Measurements from ENCODE around the gene DEPDC5.

The DEPDC5 gene

GRCh38 chr22:31726692-31727091 is 27.1 kb upstream of the DEPDC5 start:
- Mint-ChIP-seq H3K27ac (peak overlapping the region; percentile 29), H3K9me3 (peaks cover 3% of the 10 kb centered on the region), H3K36me3 (ENCODE audit: low read depth) (peaks cover 52% of the 10 kb centered on the region), H3K27me3 (ENCODE audit: low read depth, poor library complexity) (no peaks in the 10 kb centered on the region), H3K4me1 (no peaks in the 10 kb centered on the region), H3K4me3 (no peak overlapping the region)
- DNase-seq: no peak
- TF ChIP-seq, protein P1, sequence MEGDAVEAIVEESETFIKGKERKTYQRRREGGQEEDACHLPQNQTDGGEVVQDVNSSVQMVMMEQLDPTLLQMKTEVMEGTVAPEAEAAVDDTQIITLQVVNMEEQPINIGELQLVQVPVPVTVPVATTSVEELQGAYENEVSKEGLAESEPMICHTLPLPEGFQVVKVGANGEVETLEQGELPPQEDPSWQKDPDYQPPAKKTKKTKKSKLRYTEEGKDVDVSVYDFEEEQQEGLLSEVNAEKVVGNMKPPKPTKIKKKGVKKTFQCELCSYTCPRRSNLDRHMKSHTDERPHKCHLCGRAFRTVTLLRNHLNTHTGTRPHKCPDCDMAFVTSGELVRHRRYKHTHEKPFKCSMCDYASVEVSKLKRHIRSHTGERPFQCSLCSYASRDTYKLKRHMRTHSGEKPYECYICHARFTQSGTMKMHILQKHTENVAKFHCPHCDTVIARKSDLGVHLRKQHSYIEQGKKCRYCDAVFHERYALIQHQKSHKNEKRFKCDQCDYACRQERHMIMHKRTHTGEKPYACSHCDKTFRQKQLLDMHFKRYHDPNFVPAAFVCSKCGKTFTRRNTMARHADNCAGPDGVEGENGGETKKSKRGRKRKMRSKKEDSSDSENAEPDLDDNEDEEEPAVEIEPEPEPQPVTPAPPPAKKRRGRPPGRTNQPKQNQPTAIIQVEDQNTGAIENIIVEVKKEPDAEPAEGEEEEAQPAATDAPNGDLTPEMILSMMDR (IDR thresholded peaks at IDR 0.05): no peak

GRCh38 chr22:31728857-31729256 is 25.0 kb upstream of the DEPDC5 start:
- H3K27me3 Mint-ChIP-seq (ENCODE audit: low read depth, poor library complexity): no peaks in the 10 kb centered on the region
- H3K4me1 Mint-ChIP-seq: no peaks in the 10 kb centered on the region
- H3K4me3 Mint-ChIP-seq: no peak overlapping the region
- peaks cover 41% of the 10 kb centered on the region for H3K36me3 Mint-ChIP-seq (ENCODE audit: low read depth)
- TF ChIP-seq, protein P1 (IDR thresholded peaks at IDR 0.05): no peak
- H3K27ac Mint-ChIP-seq: no peak overlapping the region
- peaks cover 3% of the 10 kb centered on the region for H3K9me3 Mint-ChIP-seq
- DNase-seq: no peak

DNA sequence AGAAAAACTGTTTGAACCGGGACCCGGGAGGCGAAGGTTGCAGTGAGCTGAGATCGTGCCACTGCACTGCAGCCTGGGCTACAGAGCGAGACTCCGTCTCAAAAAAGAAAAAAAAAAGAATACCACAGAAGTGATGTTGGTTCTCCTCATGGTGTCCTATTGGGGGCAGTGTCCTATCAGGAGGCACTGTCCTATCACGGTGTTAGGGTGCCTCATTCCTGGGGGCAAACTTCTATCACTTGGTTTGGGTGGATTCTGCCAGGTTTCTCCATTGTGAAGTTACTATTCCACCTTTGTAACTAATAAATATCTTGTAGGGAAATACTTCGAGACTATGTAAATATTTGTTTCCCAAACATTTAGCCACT is 23.5 kb upstream of the DEPDC5 start:
- Mint-ChIP-seq H3K27ac (no peak overlapping the region), H3K36me3 (ENCODE audit: low read depth) (peaks cover 38% of the 10 kb centered on the region), H3K27me3 (ENCODE audit: low read depth, poor library complexity) (no peaks in the 10 kb centered on the region), H3K4me1 (no peaks in the 10 kb centered on the region), H3K9me3 (peaks cover under 1% of the 10 kb centered on the region), H3K4me3 (no peak overlapping the region)
- DNase-seq: no peak
- TF ChIP-seq, protein P1 (IDR thresholded peaks at IDR 0.05): no peak

GRCh38 chr22:31732089-31732829 is 21.6 kb upstream of the DEPDC5 start:
- H3K27ac Mint-ChIP-seq: no peak overlapping the region
- peaks cover 36% of the 10 kb centered on the region for H3K36me3 Mint-ChIP-seq (ENCODE audit: low read depth)
- no peak overlapping the region for H3K4me3 Mint-ChIP-seq
- DNase-seq: no peak
- H3K4me1 Mint-ChIP-seq: no peaks in the 10 kb centered on the region
- H3K27me3 Mint-ChIP-seq (ENCODE audit: low read depth, poor library complexity): no peaks in the 10 kb centered on the region
- H3K9me3 Mint-ChIP-seq: no peaks in the 10 kb centered on the region
- TF ChIP-seq, protein P1 (IDR thresholded peaks at IDR 0.05): no peak

DNA sequence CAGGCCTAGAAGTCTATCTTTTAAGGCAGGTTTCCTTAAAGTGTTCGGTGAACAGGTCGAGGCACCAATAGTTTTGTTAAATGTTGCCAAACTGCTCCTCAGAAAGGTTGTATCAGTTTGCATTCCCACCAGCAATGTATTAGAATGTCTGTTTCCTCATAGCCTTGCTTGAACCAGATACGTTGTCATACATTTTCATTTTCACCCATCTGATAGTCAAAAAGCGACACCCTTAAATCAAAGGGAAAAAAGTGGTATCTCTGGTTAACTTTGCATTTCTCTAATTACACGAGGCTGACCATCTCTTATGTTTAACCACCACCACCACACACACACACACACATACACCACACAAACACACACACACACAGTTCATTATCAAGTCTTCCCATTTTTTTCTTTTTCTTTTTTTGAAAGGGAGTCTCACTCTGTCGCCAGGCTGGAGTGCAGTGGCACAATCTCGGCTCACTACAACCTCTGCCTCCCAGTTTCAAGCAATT is 20.2 kb upstream of the DEPDC5 start:
- Mint-ChIP-seq H3K36me3 (ENCODE audit: low read depth) (peaks cover 49% of the 10 kb centered on the region), H3K27me3 (ENCODE audit: low read depth, poor library complexity) (no peaks in the 10 kb centered on the region), H3K9me3 (no peaks in the 10 kb centered on the region), H3K27ac (peak overlapping the region; percentile 10), H3K4me1 (peaks cover 5% of the 10 kb centered on the region), H3K4me3 (no peak overlapping the region)
- TF ChIP-seq, protein P1 (IDR thresholded peaks at IDR 0.05): no peak
- DNase-seq: no peak

DNA sequence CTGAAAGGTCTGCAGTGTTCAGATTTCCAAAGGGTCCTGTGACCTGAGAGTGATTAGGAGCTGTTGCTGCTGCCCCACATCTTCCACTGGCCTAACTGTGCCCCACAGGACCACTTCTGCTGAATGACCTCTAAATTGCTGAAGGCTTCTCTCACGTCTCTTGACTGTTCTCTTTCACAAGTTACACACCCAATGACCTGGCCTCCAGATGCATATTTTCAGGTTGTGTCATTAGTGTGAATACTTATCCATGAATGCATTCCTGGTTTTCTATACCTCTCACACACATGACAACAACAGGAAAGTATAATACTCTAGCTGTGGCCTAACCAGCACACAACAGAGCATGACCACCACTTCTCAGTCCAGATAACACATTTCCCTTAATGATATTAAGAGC is 19.3 kb upstream of the DEPDC5 start:
- Mint-ChIP-seq H3K36me3 (ENCODE audit: low read depth) (peaks cover 46% of the 10 kb centered on the region), H3K27ac (no peak overlapping the region), H3K4me1 (peaks cover 5% of the 10 kb centered on the region), H3K27me3 (ENCODE audit: low read depth, poor library complexity) (no peaks in the 10 kb centered on the region), H3K4me3 (no peak overlapping the region), H3K9me3 (no peaks in the 10 kb centered on the region)
- TF ChIP-seq, protein P1 (IDR thresholded peaks at IDR 0.05): no peak
- no peak for DNase-seq
